Neural cell (in vitro differentiated cells): ENCODE data around the gene C1orf115. TPM values are rescaled to one million over a fixed set of nuclear protein-coding genes. Genes with fewer than 3 reads are reported as not detected.

Experiments used
- H2AFZ ChIP-seq: fragments of 200-600, 300-800 bp; sonication (generic), shearing (Covaris generic); 2 replicates; pipeline ENCODE4 v1.6.0; 2014; ENCODE audit warnings: low read depth, mild to moderate bottlenecking, antibody characterized with exemption, low read length, moderate library complexity
- H3F3A ChIP-seq: fragments of 200-600 bp; shearing (Covaris generic); 2 replicates; pipeline ENCODE4 v1.6.1; 2016; ENCODE audit warnings: mild to moderate bottlenecking, moderate library complexity, mixed read lengths, antibody characterized with exemption, low read length; ENCODE audit not compliant: insufficient read depth, poor library complexity, severe bottlenecking
- H3K27ac ChIP-seq: fragments of 200-600, 300-800 bp; sonication (generic), shearing (Covaris generic); 2 replicates; pipeline ENCODE4 v1.5.1; 2014; ENCODE audit warnings: mild to moderate bottlenecking, low read length, moderate library complexity
- H3K27me3 ChIP-seq: fragments of 300-800, 200-600 bp; sonication (generic), shearing (Covaris generic); 2 replicates; pipeline ENCODE4 v1.6.0; 2014; ENCODE audit warnings: mild to moderate bottlenecking, low read depth, low read length, moderate library complexity; ENCODE audit not compliant: insufficient read depth
- H3K36me3 ChIP-seq: fragments of 300-800, 200-600 bp; sonication (generic), shearing (Covaris generic); 2 replicates; pipeline ENCODE4 v1.5.1; 2014; ENCODE audit warnings: mild to moderate bottlenecking, antibody characterized with exemption, low read length, moderate library complexity; ENCODE audit not compliant: insufficient read depth
- H3K4me2 ChIP-seq: fragments of 300-800, 200-600 bp; sonication (generic), shearing (Covaris generic); 2 replicates; pipeline ENCODE4 v1.6.0; 2014; ENCODE audit warnings: mild to moderate bottlenecking, low read length
- H3K4me3 ChIP-seq: fragments of 300-800, 200-600 bp; sonication (generic), shearing (Covaris generic); 2 replicates; pipeline ENCODE4 v1.5.1; 2014; ENCODE audit warnings: mild to moderate bottlenecking, low read length, moderate library complexity
- H3K79me2 ChIP-seq: fragments of 200-600 bp; shearing (Covaris generic); replicated peaks from 2 replicates; pipeline ENCODE4 v1.6.0; 2014; ENCODE audit warnings: mild to moderate bottlenecking, low read length, moderate library complexity; ENCODE audit not compliant: insufficient read depth
- H3K9ac ChIP-seq: fragments of 300-800, 200-600 bp; sonication (generic), shearing (Covaris generic); 2 replicates; pipeline ENCODE4 v1.6.1; 2016; ENCODE audit warnings: mild to moderate bottlenecking, low read length, mixed read lengths
- H3K9me2 ChIP-seq: fragments of 200-600 bp; shearing (Covaris generic); 2 replicates; pipeline ENCODE4 v1.6.1; 2016; ENCODE audit warnings: mild to moderate bottlenecking, low read length, mixed read lengths; ENCODE audit not compliant: insufficient read depth
- H3K9me3 ChIP-seq: fragments of 200-600, 300-800 bp; sonication (generic), shearing (Covaris generic); 2 replicates; pipeline ENCODE4 v1.6.1; 2016; ENCODE audit warnings: mild to moderate bottlenecking, mixed run types, low read length, moderate library complexity, mixed read lengths
- H4K20me1 ChIP-seq: fragments of 200-600 bp; shearing (Covaris generic); 2 replicates; pipeline ENCODE4 v1.6.1; 2016; ENCODE audit warnings: mild to moderate bottlenecking, mixed run types; ENCODE audit not compliant: insufficient read depth
- CTCF ChIP-seq: fragments of 450-650 bp; IDR thresholded peaks from 2 replicates; pipeline ENCODE4 v1.5.1; 2014; ENCODE audit warnings: antibody characterized with exemption, mild to moderate bottlenecking, moderate library complexity; ENCODE audit not compliant: poor library complexity, severe bottlenecking
- EP300 ChIP-seq: fragments of 450-650 bp; conservative IDR thresholded peaks from 2 replicates; pipeline ENCODE4 v1.6.1; 2014; ENCODE audit warnings: antibody characterized with exemption, mild to moderate bottlenecking, moderate library complexity; ENCODE audit not compliant: poor library complexity, severe bottlenecking
- EZH2 ChIP-seq: fragments of 200-600, 300-800 bp; shearing (Covaris generic), sonication (generic); IDR thresholded peaks from 2 replicates; pipeline ENCODE4 v1.6.1; 2014; ENCODE audit warnings: antibody characterized with exemption, low read length, borderline replicate concordance, mild to moderate bottlenecking; ENCODE audit not compliant: insufficient read depth, poor library complexity, severe bottlenecking
- MXI1 ChIP-seq: fragments of 450-650 bp; conservative IDR thresholded peaks from 2 replicates; pipeline ENCODE4 v1.6.1; 2014; ENCODE audit warnings: antibody characterized with exemption, mild to moderate bottlenecking; ENCODE audit not compliant: poor library complexity, severe bottlenecking
- POLR2AphosphoS5 ChIP-seq: IDR thresholded peaks from 2 replicates; pipeline ENCODE4 v1.6.1; 2012
- RAD21 ChIP-seq: fragments of 450-650 bp; conservative IDR thresholded peaks from 2 replicates; pipeline ENCODE4 v1.6.1; 2014; ENCODE audit warnings: antibody characterized with exemption, mild to moderate bottlenecking, moderate library complexity
- SMC3 ChIP-seq: fragments of 450-650 bp; conservative IDR thresholded peaks from 2 replicates; pipeline ENCODE4 v1.6.1; 2014; ENCODE audit warnings: antibody characterized with exemption, mild to moderate bottlenecking, moderate library complexity; ENCODE audit not compliant: poor library complexity
- TAF1 ChIP-seq: IDR thresholded peaks from 2 replicates; pipeline ENCODE4 v1.6.1; 2012; ENCODE audit warnings: low read depth
- polyA plus RNA-seq: library from polyadenylated mRNA; depleted of rRNA; stranded (reverse); fragments of >200 nt; gene quantifications from 2 replicates; pipeline ENCODE4 v1.2.3, GENCODE V29; 2014
- TF ChIP-seq, protein P1 (sequence below): IDR thresholded peaks from 2 replicates; pipeline ENCODE4 v1.6.1; 2012; ENCODE audit warnings: borderline replicate concordance

Gene C1orf115
- polyA plus RNA-seq, 1 donor from 2014 or later, result 0.88 TPM

DNA sequence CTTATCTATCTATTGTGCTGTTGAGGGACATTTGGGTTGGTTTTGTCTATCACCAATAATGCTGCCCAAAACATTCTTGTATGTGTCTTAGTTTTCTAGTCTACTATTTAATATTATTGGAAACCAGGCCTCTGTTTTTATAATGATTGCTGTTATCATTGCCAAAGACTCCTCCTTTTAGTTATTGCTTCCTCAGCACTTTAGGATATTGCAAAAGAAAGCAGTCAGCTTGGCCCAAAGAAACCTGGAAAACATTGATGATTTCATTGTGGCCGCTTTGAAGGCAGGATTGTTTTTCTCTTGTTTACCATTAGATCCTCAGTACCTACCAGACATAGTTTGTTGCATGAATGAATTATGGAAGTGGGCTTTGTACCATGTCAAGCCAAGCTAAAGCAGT is 37.4 kb downstream of the C1orf115 start:
- no peak overlapping the region for H3K9ac ChIP-seq
- H4K20me1 ChIP-seq, result no peaks in the 10 kb centered on the region
- no peaks in the 10 kb centered on the region for H3K9me3 ChIP-seq
- H3K27ac ChIP-seq, result no peak overlapping the region
- TF ChIP-seq SMC3 (no peak), EZH2 (no peak), TAF1 (no peak), POLR2AphosphoS5 (no peak), EP300 (no peak), RAD21 (no peak), MXI1 (no peak), CTCF (no peak)
- TF ChIP-seq, protein P1, sequence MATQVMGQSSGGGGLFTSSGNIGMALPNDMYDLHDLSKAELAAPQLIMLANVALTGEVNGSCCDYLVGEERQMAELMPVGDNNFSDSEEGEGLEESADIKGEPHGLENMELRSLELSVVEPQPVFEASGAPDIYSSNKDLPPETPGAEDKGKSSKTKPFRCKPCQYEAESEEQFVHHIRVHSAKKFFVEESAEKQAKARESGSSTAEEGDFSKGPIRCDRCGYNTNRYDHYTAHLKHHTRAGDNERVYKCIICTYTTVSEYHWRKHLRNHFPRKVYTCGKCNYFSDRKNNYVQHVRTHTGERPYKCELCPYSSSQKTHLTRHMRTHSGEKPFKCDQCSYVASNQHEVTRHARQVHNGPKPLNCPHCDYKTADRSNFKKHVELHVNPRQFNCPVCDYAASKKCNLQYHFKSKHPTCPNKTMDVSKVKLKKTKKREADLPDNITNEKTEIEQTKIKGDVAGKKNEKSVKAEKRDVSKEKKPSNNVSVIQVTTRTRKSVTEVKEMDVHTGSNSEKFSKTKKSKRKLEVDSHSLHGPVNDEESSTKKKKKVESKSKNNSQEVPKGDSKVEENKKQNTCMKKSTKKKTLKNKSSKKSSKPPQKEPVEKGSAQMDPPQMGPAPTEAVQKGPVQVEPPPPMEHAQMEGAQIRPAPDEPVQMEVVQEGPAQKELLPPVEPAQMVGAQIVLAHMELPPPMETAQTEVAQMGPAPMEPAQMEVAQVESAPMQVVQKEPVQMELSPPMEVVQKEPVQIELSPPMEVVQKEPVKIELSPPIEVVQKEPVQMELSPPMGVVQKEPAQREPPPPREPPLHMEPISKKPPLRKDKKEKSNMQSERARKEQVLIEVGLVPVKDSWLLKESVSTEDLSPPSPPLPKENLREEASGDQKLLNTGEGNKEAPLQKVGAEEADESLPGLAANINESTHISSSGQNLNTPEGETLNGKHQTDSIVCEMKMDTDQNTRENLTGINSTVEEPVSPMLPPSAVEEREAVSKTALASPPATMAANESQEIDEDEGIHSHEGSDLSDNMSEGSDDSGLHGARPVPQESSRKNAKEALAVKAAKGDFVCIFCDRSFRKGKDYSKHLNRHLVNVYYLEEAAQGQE, result no peak
- no peaks in the 10 kb centered on the region for H3F3A ChIP-seq
- no peaks in the 10 kb centered on the region for H3K79me2 ChIP-seq
- H3K4me3 ChIP-seq, result no peak overlapping the region
- H3K9me2 ChIP-seq, result no peaks in the 10 kb centered on the region
- no peak overlapping the region for H3K4me2 ChIP-seq
- H3K36me3 ChIP-seq, result no peaks in the 10 kb centered on the region
- H2AFZ ChIP-seq, result no peak overlapping the region
- no peaks in the 10 kb centered on the region for H3K27me3 ChIP-seq

- no peaks in the 10 kb centered on the region for H3K9me3 ChIP-seq
- H3K36me3 ChIP-seq, result no peaks in the 10 kb centered on the region
- H3K27ac ChIP-seq, result no peak overlapping the region
- H3K4me2 ChIP-seq, result no peak overlapping the region
- no peak overlapping the region for H2AFZ ChIP-seq
- no peaks in the 10 kb centered on the region for H3K9me2 ChIP-seq
- no peak overlapping the region for H3K4me3 ChIP-seq
- H4K20me1 ChIP-seq, result no peaks in the 10 kb centered on the region
- no peak for TF ChIP-seq EP300
- no peak for TF ChIP-seq MXI1
- TF ChIP-seq, protein P1, result no peak
- TF ChIP-seq TAF1, result no peak
- TF ChIP-seq RAD21, result no peak
- no peak for TF ChIP-seq CTCF
- TF ChIP-seq EZH2, result no peak
- no peak for TF ChIP-seq SMC3
- H3K27me3 ChIP-seq, result no peaks in the 10 kb centered on the region
- H3K9ac ChIP-seq, result no peak overlapping the region
- no peaks in the 10 kb centered on the region for H3K79me2 ChIP-seq
- no peaks in the 10 kb centered on the region for H3F3A ChIP-seq
Observed at GRCh38 chr1:220730486-220730885, 40.3 kb downstream of the C1orf115 start.
